SU-DHL-6 (cell line): ENCODE results near the gene TRIM17.

Experiments
- H2AFZ ChIP-seq: fragments of 200-600 bp; sonication (generic); 2 replicates; pipeline ENCODE4 v1.6.1; 2014; ENCODE audit warnings: low read depth, mild to moderate bottlenecking, moderate library complexity, mixed read lengths, antibody characterized with exemption, low read length; ENCODE audit not compliant: severe bottlenecking
- H3F3A ChIP-seq: fragments of 200-600 bp; shearing (Covaris generic); 2 replicates; pipeline ENCODE4 v1.6.0; 2016; ENCODE audit warnings: antibody characterized with exemption, mild to moderate bottlenecking; ENCODE audit not compliant: insufficient read depth
- H3K27ac ChIP-seq: fragments of 200-600 bp; sonication (generic); 2 replicates; pipeline ENCODE4 v1.5.1; 2016; ENCODE audit warnings: low read depth, mild to moderate bottlenecking, low read length, moderate library complexity, mixed read lengths
- H3K27me3 ChIP-seq: fragments of 200-600 bp; sonication (generic), shearing (Covaris generic); 2 replicates; pipeline ENCODE4 v1.6.0; 2014; ENCODE audit warnings: mild to moderate bottlenecking, low read length
- H3K36me3 ChIP-seq: fragments of 200-600 bp; sonication (generic); 2 replicates; pipeline ENCODE4 v1.6.1; 2014; ENCODE audit warnings: mild to moderate bottlenecking, low read length, mixed read lengths
- H3K4me2 ChIP-seq: fragments of 300-600, 200-600 bp; shearing (Covaris generic), sonication (generic); 2 replicates; pipeline ENCODE4 v1.6.0; 2014; ENCODE audit warnings: low read length, low read depth, mild to moderate bottlenecking; ENCODE audit not compliant: poor library complexity, severe bottlenecking
- H3K4me3 ChIP-seq: fragments of 200-600 bp; sonication (generic); 2 replicates; pipeline ENCODE4 v1.5.1; 2014; ENCODE audit warnings: antibody characterized with exemption, low read length, mild to moderate bottlenecking, mixed read lengths; ENCODE audit not compliant: insufficient read depth, poor library complexity, severe bottlenecking
- H3K79me2 ChIP-seq: fragments of 200-600 bp; sonication (generic); 2 replicates; pipeline ENCODE4 v1.6.1; 2014; ENCODE audit warnings: mild to moderate bottlenecking, low read length, moderate library complexity; ENCODE audit not compliant: insufficient read depth
- H3K9ac ChIP-seq: fragments of 200-600 bp; sonication (generic); 2 replicates; pipeline ENCODE4 v1.7.0; 2014; ENCODE audit warnings: mild to moderate bottlenecking, low read length
- H3K9me2 ChIP-seq: fragments of 200-600 bp; sonication (generic); replicated peaks from 2 replicates; pipeline ENCODE4 v1.6.1; 2014; ENCODE audit warnings: low read length; ENCODE audit not compliant: insufficient read depth
- H3K9me3 ChIP-seq: fragments of 200-600 bp; sonication (generic); 2 replicates; pipeline ENCODE4 v1.6.1; 2014; ENCODE audit warnings: low read length, mixed read lengths; ENCODE audit not compliant: insufficient read depth
- H4K20me1 ChIP-seq: fragments of 200-600 bp; sonication (generic); 2 replicates; pipeline ENCODE4 v1.6.1; 2014; ENCODE audit warnings: low read depth, mild to moderate bottlenecking, antibody characterized with exemption, low read length, moderate library complexity, mixed read lengths
- EZH2phosphoT487 ChIP-seq: fragments of 200-600 bp; sonication (generic), shearing (Covaris generic); conservative IDR thresholded peaks from 2 replicates; pipeline ENCODE4 v1.6.1; 2018; ENCODE audit warnings: mild to moderate bottlenecking, antibody characterized with exemption, low read length, moderate library complexity, mixed read lengths
- TF ChIP-seq, protein P1 (sequence below): fragments of 200-600 bp; sonication (generic); IDR thresholded peaks from one replicate; pipeline ENCODE4 v1.5.1; 2017; ENCODE audit warnings: antibody characterized with exemption, mild to moderate bottlenecking, low read length, moderate library complexity; ENCODE audit not compliant: insufficient read depth, poor library complexity, severe bottlenecking

The TRIM17 gene

DNA sequence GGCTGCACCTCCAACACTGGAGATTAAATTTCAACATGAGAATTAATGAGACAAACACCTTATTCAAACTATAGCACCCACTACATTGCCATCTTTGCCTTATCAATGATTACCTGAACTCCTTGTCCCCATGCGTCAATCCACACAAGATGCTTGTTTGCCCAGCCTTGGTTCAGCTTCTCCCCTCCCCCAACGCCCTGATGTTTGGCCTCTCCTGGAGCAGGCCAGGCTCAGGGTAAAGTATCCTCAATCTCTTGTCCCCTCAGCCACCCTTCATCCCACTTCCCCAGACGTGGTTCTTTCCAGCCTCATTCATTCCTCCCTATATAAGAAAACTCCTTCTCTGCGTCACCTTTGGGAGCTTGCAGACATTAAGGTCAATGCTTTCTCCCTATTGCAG, 11.8 kb upstream of the TRIM17 start:
- H3K36me3 ChIP-seq, result no peaks in the 10 kb centered on the region
- no peaks in the 10 kb centered on the region for H3K9me2 ChIP-seq
- H3K4me2 ChIP-seq, result no peak overlapping the region
- H3F3A ChIP-seq, result no peaks in the 10 kb centered on the region
- H3K27me3 ChIP-seq, result no peaks in the 10 kb centered on the region
- no peak for TF ChIP-seq EZH2phosphoT487
- TF ChIP-seq, protein P1, sequence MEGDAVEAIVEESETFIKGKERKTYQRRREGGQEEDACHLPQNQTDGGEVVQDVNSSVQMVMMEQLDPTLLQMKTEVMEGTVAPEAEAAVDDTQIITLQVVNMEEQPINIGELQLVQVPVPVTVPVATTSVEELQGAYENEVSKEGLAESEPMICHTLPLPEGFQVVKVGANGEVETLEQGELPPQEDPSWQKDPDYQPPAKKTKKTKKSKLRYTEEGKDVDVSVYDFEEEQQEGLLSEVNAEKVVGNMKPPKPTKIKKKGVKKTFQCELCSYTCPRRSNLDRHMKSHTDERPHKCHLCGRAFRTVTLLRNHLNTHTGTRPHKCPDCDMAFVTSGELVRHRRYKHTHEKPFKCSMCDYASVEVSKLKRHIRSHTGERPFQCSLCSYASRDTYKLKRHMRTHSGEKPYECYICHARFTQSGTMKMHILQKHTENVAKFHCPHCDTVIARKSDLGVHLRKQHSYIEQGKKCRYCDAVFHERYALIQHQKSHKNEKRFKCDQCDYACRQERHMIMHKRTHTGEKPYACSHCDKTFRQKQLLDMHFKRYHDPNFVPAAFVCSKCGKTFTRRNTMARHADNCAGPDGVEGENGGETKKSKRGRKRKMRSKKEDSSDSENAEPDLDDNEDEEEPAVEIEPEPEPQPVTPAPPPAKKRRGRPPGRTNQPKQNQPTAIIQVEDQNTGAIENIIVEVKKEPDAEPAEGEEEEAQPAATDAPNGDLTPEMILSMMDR, result no peak
- no peaks in the 10 kb centered on the region for H3K79me2 ChIP-seq
- no peak overlapping the region for H3K27ac ChIP-seq
- H4K20me1 ChIP-seq, result no peaks in the 10 kb centered on the region
- no peak overlapping the region for H3K4me3 ChIP-seq
- H2AFZ ChIP-seq, result no peak overlapping the region
- no peak overlapping the region for H3K9ac ChIP-seq
- H3K9me3 ChIP-seq, result no peaks in the 10 kb centered on the region

DNA sequence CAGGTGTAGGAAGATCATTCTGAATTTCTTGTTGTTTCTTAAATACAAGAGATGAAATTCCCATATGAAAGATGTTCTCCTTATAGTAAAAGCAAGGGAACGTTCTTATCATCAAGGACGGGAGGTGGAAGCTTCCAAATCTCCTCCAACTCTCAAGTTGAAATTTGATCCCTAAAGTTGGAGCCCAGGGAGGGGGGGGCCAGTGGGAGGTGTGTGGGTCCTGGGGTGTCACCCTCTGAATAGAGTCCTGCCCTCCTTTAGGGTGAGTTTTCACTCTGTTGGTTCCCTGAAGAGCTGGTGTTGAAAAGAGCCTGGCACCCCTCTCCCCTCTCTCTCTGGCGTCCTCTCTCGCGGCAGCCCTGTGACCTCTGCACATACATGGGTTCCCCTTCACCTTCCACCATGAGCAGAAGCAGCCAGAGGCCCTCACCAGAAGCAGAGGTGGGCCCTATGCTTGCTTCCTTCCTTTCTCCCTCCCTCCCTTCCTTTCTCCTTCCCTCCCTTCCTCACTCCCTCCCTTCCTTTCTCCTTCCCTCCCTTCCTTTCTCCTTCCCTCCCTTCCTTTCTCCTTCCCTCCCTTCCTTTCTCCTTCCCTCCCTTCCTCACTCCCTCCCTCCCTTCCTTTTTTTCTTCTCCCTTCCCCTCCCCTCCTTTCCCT, 10.0 kb upstream of the TRIM17 start:
- no peak overlapping the region for H3K9ac ChIP-seq
- no peaks in the 10 kb centered on the region for H3K9me3 ChIP-seq
- H3K4me3 ChIP-seq, result no peak overlapping the region
- H2AFZ ChIP-seq, result no peak overlapping the region
- no peaks in the 10 kb centered on the region for H3K36me3 ChIP-seq
- no peaks in the 10 kb centered on the region for H3K79me2 ChIP-seq
- H3K27ac ChIP-seq, result no peak overlapping the region
- no peak overlapping the region for H3K4me2 ChIP-seq
- H3F3A ChIP-seq, result no peaks in the 10 kb centered on the region
- H4K20me1 ChIP-seq, result no peaks in the 10 kb centered on the region
- no peaks in the 10 kb centered on the region for H3K27me3 ChIP-seq
- no peaks in the 10 kb centered on the region for H3K9me2 ChIP-seq
- TF ChIP-seq EZH2phosphoT487, result no peak
- TF ChIP-seq, protein P1, result no peak

DNA sequence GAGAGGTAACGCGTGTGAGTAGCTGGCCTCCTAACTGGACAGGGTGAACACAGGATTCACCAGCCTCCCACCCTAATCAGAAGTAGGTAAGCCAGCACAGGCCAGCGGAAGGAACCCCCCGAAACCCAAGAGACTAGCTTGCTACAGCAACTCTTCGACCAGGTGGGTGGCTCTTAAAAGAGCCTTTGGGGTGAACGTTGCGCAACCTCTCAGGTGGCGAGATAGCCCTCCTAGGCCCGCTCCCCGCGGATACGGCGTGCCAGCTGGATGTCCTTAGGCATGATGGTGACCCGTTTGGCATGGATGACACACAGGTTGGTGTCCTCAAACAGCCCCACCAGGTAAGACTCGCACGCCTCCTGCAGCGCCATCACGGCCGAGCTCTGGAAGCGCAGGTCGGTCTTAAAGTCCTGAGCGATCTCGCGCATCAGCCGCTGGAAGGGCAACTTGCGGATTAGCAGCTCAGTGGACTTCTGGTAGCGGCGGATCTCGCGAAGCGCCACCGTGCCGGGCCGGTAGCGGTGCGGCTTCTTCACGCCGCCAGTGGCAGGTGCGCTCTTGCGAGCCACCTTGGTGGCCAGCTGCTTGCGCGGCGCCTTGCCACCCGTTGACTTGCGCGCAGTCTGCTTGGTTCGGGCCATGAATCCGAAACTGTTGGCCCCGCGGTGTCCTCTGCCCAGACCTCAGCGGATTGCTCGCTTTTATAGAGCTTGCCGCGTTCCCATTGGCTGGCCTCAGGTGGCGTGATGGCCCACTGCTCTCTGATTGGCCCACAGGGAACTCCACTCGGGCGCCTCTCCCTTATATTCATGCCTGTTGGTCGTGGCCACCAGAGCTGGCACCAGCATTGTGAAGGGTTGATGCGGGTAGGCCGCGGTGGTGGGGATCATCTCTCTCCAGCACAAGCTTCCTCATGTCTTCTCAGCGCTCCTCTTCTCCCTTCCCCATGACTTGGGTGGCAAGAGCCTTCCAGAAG, 8.3 kb upstream of the TRIM17 start:
- H2AFZ ChIP-seq, result no peak overlapping the region

More for the DNA sequence above, 8.3 kb upstream of the TRIM17 start:
- no peak overlapping the region for H3K4me3 ChIP-seq
- no peaks in the 10 kb centered on the region for H3K9me3 ChIP-seq
- no peaks in the 10 kb centered on the region for H4K20me1 ChIP-seq
- no peak for TF ChIP-seq EZH2phosphoT487
- no peak overlapping the region for H3K4me2 ChIP-seq
- no peaks in the 10 kb centered on the region for H3K36me3 ChIP-seq
- no peaks in the 10 kb centered on the region for H3K79me2 ChIP-seq
- H3F3A ChIP-seq, result no peaks in the 10 kb centered on the region
- H3K9ac ChIP-seq, result no peak overlapping the region
- no peaks in the 10 kb centered on the region for H3K27me3 ChIP-seq
- H3K27ac ChIP-seq, result no peak overlapping the region
- no peaks in the 10 kb centered on the region for H3K9me2 ChIP-seq
